ENCODE results near the gene TNFRSF19. TPM values are rescaled to one million over a fixed set of nuclear protein-coding genes. Genes with fewer than 3 reads are reported as not detected.

Gene TNFRSF19
- total and polyA plus RNA-seq, 11 donors, result 9.1 to 35.7 (median 25.6) TPM

DNA sequence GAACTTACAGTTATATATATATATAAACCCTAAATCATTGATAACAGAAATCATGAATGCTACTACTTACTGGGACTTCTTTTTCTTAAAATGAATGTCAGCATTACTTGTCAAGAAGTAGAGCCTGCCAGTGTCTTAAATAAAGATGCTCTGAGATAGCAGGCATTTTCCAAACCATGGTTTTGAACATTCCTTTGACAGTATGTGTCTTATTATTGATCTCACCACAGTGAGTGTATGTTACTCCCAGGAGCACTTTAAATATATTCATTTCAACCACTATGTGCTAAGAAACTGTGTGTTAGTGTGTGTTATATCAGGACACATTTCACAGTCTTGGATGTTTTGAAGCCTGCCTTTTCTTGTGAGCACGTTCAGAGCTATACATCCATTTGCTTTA is 28.2 kb downstream of the TNFRSF19 start:
- H3K36me3 ChIP-seq, result peaks cover 0 to 71% (median 10%) of the 10 kb centered on the region in 9 donors
- H3K4me3 ChIP-seq, result no peak overlapping the region
- H3K27me3 ChIP-seq, result no peaks in the 10 kb centered on the region
- intact Hi-C loops (cut with DNase I), result no loop called here
- H3K9me3 ChIP-seq, result no peaks in the 10 kb centered on the region
- H3K27ac ChIP-seq, result no peak overlapping the region
- no peak for DNase-seq
- WGBS, 4 donors, result 78 to 93% (median 87%) methylated on average over 1 of the region's 1 CpG
- no peak for TF ChIP-seq POLR2A (IDR thresholded peaks at IDR 0.05)
- TF ChIP-seq CTCF (IDR thresholded peaks at IDR 0.05), result no peak
- no peaks in the 10 kb centered on the region for H3K4me1 ChIP-seq
- no peak for ATAC-seq

DNA sequence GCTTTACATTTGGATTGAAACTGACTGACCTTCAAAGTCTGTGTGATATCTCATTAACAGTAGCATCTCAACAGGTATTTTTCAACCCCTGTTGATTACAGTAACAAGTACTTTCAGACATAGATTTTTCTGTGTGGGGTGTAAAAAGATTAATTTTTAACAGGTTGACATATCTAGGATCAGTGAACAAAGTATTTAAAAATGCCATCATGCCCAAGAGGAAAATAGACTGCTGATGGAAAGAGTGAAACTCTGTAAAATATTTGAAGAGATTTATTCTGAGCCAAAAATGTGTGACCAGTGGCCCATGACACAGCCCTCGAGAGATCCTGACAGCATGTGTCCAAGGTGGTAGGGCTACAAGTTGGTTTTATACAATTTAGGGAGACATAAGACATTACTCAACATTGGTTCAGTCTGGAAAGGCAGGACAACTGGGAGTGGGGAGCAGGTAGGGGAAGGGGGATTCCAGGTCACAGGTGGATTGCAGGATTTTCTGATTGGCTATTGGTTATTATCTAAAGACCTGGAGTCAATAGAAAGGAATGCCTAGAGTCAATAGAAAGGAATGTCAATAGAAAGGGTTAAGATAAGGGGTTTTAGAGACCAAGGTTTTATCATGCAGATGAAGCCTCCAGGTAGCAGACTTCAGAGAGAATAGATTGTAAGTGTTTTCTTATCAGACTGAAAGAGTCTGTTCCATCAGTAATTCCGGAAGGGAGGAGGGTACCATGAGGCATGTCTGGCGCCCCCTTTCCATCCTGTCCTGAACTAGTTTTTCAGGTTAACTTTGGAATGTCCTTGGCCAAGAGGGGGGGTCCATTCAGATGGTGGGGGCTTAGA is 29.1 kb downstream of the TNFRSF19 start:
- TF ChIP-seq POLR2A (IDR thresholded peaks at IDR 0.05) (no peak), CTCF (IDR thresholded peaks at IDR 0.05) (no peak)
- ATAC-seq, result no peak
- 83 to 93% (median 87%) methylated on average over 3 of the region's 3 CpGs for WGBS, 4 donors

DNA sequence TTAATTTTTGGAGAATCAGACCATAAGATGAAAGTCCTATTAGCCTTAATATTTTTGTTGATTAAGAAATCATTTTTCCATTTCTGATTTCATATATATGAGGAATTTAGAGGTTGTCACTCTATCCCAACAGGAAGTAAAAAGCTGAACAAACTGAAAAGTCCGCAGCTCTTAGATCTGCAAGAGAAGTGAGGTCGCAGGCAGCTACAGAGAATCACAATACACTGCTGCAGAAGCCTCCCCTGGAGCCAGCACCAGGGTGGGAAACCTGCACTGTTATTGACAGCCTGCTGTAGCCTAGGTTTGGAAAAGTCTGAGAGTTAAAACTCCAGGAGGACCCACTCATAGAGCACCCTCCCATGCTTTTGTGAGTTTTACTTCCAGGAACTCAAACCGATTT is 29.9 kb downstream of the TNFRSF19 start:
- ATAC-seq (no peak), DNase-seq (no peak)
- WGBS, 4 donors, result 79 to 87% (median 85%) methylated on average over 3 of the region's 3 CpGs
- Histone ChIP-seq H3K4me1 (no peaks in the 10 kb centered on the region), H3K27me3 (no peaks in the 10 kb centered on the region), H3K9me3 (no peaks in the 10 kb centered on the region), H3K4me3 (no peak overlapping the region), H3K36me3 (peaks cover 0 to 54% (median 0%) of the 10 kb centered on the region in 9 donors), H3K27ac (no peak overlapping the region)
- TF ChIP-seq CTCF (IDR thresholded peaks at IDR 0.05), result no peak
- no peak for TF ChIP-seq POLR2A (IDR thresholded peaks at IDR 0.05)
- intact Hi-C loops (cut with DNase I), result loop anchor here in 2 of 10 donors (10.0 kb wide), 2 partner anchors 55 to 105 kb away; no protein-coding TSS in a partner anchor

More for the DNA sequence above, 29.1 kb downstream of the TNFRSF19 start:
- Histone ChIP-seq H3K9me3 (no peaks in the 10 kb centered on the region), H3K27me3 (no peaks in the 10 kb centered on the region), H3K36me3 (peaks cover 0 to 62% (median 3%) of the 10 kb centered on the region in 9 donors), H3K4me3 (no peak overlapping the region), H3K27ac (no peak overlapping the region), H3K4me1 (no peaks in the 10 kb centered on the region)
- intact Hi-C loops (cut with DNase I), result no loop called here
- DNase-seq, result no peak

DNA sequence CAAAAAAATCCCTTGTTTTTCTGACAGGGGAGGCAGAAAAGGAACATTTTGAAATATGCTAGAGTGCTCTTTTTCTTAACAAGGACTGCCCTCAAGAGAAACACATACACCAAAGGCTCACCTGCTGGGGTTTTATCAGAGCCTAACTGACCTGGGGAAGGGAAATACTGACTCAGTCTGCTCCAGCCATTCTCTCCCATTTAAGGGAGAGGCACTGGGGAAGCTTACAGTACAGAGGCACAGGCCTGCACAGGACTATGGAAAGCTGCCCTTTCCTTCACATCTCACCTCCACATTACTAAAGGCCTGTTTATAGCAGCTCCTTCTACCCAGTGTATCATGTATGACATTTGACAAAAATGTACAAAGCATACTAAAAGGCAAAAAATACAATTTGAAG is 30.3 kb downstream of the TNFRSF19 start:
- no peak overlapping the region for H3K27ac ChIP-seq
- intact Hi-C loops (cut with DNase I), result loop anchor here in 2 of 10 donors (10.0 kb wide), 2 partner anchors 54 to 104 kb away; no protein-coding TSS in a partner anchor
- DNase-seq (no peak), ATAC-seq (peak in 2 of 4 donors; percentile 66 to 67)
- no peaks in the 10 kb centered on the region for H3K4me1 ChIP-seq
- peaks cover 0 to 49% (median 0%) of the 10 kb centered on the region in 9 donors for H3K36me3 ChIP-seq
- no peaks in the 10 kb centered on the region for H3K9me3 ChIP-seq
- no peak for TF ChIP-seq POLR2A (IDR thresholded peaks at IDR 0.05)
- no peak for TF ChIP-seq CTCF (IDR thresholded peaks at IDR 0.05)
- H3K27me3 ChIP-seq, result no peaks in the 10 kb centered on the region
- H3K4me3 ChIP-seq, result no peak overlapping the region

Data from heart left ventricle (tissue), 16 donors.